GM18861 (cell line): ENCODE measurements around the gene TMEM151B.
"Not testable (repeated sequence)": the region's sequence is repeated elsewhere in the genome, so short reads cannot be mapped to it uniquely, and the experiment has no call there.

ENCODE experiments used
- ATAC-seq: cut with Tn5 transposase; IDR thresholded peaks from one replicate; pipeline ENCODE4 v1.9.1; 2021; ENCODE audit not compliant: unreplicated experiment

The TMEM151B gene

DNA sequence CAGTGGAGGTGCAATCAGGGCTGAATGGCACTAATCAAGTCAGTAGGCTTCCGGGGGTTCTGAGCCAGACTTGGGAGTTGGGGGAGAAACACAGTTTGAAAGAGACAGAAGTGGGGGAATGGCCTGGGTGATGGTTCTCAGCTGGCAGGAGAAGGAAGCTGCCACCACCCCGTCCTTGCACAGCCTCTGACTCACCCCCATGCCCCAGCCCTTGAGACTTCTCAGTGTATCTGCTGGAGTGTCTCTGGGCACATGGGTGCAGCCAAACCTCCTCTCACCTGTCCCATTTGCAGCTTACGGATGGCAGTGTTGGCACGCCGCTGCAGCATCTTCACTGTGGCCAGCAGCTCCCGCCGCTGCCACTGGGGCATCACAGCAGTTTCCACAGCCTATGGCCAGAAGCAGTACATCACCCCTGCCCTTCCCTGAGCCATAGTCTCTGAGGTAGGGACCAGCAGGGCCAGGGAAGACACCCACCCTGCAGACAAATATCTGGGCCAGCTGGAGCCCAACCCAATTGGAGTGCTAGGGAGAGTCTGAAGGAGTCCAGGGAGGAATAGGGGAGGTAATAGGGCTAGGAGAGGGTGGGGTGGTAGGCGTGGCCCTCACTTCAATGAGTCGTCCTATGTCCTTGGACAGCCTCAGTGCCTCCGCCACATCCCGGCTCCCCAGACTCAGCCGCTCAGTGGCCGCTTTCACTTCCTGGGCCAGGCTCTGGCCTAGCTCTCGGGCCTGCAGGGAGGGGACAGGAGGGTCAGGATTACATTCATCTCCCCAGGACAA, 31.7 kb downstream of the TMEM151B start:
- no peak for ATAC-seq

DNA sequence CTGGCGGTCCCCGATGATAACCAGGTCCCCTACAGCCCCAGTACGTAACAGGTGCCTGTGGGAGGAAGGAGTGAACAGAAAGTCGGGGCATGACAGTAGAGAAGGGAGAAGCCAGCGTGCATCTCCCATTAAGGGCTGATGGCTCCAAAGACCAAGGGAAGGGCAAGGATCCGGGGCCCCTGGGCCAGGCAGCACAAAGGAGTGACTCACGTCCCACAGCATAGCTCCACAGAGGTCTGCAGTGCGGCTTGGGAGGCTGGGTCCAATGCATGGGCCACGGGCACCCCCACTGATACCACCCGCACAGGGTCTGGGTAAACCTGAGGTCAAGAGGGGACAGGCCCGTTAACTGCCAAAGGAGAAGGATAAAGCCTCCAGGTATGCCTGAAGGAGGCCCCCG, 32.6 kb downstream of the TMEM151B start:
- no peak for ATAC-seq

DNA sequence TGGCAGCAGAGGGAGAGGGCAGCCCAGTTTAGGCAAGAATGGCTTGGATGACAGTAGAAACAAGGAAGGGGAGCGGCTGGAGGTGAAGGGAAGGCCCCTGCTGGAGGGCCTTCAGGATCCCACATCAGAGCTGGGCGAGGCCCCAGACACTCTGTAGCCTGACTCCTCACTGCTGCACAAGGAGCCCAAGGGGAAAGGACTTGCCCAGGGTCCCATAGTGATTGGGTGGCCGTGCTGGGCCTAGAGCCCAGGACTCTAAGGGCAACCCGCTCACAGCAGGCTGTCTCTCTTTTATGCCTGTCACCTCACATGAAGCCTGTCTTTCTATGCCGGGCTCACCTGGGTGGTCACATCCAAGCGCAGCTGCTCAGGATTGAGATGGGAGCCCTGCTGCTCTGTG, 33.6 kb downstream of the TMEM151B start:
- ATAC-seq, result no peak

DNA sequence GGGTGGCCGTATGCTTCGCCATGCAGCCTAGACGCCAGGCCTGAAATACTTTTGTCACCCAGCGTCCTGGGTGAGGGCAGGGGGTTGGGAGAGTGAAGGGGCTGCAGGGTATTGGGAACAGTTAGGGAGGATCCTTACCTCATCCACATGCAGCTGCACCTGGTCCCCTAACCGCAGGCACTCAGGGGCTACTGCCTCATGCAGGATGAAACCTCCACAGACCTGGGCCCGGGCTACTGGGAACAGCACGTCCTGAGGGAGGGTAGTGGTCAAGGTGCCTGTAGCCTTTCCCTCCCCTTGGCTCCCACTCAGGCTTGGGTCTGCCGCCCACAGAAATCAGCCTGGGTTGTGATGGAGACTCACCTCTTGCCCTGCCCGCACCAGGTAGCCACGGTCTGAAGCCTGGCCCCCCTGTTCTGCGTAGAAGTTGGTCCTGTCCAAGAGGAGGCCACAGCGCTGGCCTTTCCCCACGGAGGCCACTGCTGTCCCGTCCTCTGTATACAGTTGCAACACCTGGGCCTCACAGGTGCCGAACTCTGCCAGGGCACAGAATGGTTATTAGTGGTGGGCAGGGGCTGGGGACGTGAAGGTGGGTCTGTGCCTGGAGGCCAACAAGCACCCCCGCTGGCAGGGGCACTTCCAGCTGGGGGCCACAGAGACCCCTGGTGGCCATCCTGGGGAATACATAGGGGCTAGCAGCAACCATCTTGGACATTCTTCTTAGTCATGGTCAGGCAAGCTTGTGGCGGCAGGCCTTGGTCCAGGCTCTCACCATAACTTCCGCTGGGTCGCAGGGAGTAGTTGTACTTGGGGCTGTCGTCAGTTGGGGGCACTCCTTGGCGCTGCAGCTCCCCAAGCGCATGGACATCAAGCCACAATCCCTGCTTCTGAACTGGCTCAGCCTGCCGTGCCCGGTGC, 34.3 kb downstream of the TMEM151B start:
- no peak for ATAC-seq

DNA sequence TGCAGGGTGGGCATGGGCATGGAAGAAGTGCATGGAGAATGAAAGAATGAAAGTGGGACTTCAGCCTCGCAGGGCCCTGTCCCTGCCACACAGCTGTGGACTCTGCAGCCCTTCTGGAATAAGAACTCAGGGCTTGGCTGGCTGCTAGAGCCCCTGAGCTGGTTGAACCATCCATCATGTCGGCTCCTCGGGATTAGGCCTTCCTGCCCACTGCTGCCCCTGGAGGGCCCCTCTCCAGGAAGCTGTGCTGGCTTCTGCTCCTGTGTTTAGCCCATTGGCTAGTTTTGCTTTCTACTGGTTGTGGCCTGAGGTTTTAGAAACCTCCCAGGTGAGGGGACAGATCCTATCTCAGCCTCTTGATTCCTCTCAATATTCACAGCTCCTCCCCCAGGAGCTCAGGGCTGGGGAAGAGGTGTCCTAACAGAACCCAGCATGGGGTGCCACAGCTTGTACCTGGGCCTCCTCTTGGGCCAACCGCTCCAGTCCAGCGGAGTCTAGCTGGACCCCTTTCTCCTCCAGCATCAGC, 35.0 kb downstream of the TMEM151B start:
- ATAC-seq, result no peak

DNA sequence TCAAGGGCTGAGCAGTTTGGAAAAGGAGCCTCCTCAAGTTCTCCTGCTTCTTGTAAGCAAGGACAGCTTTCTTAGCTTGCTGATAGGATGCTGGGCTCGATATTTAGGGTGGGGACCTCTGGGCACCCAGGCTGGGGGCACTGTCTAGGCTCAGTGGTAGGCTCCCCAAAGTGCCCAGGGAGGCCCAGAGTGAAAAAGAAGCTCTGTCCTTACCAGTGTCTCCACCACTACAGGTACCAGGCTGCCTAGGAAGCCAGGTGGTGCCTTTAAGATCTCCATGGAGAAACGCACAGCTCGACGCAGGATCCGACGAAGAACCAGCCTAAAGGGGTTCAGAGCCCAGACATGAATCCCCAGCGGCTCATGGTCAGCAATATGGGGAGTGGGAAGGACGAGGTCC, 36.5 kb downstream of the TMEM151B start:
- ATAC-seq, result no peak

DNA sequence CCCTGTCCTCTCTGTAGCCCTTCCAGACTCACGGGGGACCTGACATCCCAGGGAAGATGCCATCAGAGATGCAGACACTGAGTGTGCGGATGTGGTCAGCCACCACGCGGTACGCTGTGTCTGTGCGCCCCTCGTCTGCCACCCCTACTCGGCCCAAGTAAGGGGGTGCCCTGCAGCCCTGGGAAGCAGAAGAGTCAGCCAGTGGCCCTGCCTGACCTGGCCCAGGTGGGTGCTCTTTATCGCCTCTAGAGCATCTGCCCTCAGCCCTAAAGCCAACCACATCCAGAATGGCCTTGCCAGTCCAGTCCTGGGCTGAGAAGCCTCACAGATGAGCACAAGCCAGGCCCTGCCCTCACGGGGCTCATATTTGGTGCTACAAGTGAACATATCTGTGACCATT, 37.0 kb downstream of the TMEM151B start:
- no peak for ATAC-seq

DNA sequence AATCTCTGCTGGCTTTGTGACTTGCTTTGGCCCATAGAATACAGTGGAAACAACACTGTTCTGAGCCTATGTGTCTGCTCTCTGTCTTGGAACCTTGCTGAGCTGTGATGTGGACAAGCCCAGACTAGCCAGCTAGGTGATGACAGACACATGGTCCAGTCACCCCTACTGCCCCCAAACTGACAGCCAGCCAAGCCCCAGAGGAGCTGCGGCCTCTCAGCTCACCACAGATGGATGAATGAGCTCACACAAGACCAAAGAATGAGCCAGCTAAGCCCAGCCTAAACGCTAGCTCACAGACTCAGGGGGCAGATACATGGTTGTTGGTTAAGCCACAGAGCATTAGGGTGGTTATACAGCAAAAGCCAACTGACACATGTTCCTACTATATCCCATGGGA, 38.8 kb downstream of the TMEM151B start:
- ATAC-seq, result no peak

DNA sequence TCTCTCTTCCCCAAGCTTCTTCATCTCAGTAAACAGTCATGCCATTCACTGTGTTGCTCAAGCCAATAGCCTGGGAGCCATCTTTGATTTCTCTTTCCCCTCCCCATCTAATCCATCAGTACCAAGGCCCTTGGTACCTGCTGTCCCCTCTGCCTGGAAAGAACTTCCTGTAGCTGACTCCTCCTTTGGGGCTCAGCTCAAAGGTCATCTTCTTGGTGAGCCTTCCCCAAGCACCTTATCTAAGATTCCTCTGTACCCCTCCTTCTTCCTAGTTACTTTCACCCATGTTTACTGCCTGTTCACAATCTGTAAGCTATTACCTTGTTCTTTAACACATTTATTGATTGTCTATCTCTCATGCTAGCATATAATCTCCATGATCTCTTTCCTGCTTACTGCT, 39.4 kb downstream of the TMEM151B start:
- ATAC-seq, result no peak

DNA sequence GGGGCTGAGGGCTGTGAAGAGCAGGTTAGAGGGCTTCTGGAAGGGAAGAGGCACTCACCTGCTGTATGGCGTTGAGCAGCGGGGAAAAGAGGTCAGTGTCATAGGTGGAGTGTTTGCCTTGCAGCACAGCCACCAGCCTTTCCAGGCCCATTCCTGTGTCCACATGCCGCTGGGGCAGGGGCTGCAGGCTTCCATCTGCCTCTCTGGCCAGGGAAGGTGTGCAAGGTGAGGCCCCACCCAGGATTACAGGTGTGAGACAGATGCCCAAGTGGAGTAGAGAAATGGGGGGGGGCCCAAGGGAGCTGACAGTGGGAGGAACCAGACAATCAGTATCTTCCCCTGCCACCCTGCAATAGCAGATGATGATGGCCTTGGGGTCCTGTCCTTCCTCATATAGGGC, 40.0 kb downstream of the TMEM151B start:
- no peak for ATAC-seq

DNA sequence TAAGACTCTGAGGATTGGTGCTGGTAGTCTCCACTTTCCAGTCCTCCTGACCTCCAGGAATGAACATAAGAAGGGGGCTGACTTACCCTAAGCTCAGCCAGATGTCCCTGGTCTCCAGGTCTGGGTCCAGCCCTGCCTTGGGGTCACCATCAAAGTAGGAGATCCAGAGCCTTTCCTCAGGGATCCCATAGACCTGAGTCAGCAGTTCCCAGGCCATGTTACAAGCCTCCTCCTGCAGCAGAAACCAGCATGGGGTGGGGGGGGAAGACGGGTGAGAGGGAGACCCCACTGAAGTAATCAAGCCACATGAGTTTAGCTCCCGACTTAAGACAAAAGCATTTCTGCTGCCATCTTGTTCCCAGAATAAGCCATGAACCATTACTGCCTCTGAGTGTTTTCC, 41.1 kb downstream of the TMEM151B start:
- ATAC-seq, result no peak

DNA sequence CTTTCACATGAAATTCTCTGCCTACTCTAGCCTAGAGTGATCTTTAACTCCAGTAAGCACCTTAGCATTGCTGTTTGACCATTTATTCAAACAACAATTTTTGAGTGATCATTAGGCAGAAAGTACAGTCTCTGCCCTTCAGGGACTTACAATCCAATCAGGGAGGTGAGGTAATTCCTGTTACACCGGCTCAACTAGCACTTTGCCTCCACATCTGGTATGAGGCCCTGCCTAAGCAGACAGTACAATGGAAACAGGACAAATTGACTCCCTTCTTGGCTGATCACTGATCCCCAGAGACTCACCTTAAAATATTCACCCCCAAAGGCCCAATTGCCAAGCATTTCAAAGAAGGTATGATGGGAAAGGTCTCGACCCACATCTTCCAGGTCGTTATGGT, 41.5 kb downstream of the TMEM151B start:
- ATAC-seq, result no peak

DNA sequence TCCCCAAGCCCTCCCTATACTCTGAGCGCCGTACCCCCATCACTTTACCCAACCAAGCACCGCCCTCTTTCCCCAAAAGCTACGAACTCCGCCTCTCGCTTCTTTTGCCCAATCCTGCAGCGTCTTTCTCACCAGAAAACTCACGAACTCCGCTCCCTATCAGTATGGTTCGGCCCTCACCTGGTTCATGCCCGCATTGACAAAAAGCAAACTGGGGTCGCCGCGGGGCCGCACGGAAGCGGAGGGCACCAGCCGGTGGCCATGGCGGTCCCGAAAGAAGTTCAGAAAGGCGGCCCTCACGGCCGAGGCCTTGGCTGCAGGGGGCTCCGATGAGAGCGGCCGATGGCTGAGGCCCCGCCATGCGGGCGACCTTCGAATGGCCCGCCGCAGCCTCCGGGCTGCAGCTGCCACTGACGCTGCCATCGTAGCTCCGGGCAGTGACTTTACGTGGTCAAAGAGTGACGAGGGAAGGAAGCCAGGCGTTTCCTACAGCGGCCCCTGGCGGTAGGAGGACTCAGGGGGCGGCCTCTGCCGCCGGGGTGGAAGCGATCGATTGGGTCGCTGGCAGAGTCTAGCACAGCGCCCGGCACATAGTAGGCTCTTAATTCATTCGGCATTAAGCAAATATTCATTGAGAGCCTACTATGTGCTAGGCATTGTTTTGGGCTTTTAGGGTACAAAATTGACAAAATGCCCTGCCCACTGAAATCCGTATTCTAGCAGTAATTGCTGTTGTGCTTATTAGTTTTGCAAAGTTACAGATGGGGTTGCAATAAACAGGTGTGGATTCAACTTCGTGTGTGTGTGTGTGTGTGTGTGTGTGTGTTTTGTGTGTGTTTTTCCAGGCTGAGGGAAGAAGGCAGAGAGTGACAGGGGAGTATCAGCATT, 42.9 kb downstream of the TMEM151B start, which contains the start of gene AARS2:
AARS2 (minus strand) TSS at position 447 of the 888 bp plus-strand sequence; CDS start at position 423, 24 bp downstream.
- ATAC-seq, result peak; percentile 85

DNA sequence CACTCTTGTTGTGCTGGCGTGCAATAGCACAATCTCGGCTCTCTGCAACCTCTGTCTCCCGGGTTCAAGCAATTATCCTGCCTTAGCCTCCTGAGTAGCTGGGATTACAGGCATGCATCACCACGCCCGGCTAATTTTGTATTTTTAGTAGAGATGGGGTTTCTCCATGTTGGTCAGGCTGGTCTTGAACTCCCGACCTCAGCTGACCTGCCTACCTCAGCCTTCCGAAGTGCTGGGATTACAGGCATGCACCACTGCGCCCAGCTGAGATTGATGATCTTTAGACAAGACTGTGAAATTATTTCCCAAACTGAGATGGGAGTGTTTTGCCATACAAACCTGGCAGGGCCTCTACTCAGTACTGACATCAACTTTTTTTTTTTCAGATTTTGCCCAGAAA, 44.4 kb downstream of the TMEM151B start:
- ATAC-seq, result not testable (repeated sequence)

DNA sequence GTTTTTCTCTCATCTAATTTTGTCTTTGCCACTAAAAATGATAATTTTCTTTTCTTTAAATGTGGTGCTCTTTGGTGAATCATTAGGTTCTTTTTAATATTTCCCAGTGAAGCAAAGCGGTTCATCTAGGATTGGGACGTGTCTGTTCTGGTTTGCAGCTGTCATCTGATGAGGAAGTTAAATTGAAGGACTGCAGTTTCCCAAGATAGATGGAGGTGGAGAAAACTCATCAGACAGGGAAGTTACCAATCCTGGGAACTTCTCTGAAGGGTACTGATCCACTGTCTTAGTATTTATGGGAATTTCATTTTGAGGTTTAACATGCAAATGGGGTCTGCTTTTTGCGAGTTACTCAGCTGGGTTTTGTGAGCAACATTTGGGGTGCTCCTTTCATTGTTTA, 45.3 kb downstream of the TMEM151B start:
- ATAC-seq, result no peak

DNA sequence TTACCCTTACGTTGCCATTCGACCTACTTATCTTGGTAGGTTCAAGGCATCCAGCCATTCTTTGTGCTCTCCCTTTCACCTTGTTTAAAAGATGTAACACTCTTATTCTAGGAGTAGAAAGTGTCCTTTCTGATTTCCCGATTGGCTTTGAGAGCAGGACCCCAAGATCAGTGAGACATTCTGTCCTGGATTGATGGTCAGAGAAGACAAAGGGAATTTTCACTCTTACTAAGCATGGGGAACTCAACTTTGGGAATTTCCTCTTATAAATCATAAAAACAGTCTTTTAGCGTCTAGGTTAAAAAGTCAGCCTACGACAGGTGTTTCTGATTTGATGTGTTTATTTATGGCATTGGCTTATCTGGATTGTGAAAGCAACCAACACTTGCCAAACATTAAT, 45.7 kb downstream of the TMEM151B start:
- ATAC-seq, result no peak

DNA sequence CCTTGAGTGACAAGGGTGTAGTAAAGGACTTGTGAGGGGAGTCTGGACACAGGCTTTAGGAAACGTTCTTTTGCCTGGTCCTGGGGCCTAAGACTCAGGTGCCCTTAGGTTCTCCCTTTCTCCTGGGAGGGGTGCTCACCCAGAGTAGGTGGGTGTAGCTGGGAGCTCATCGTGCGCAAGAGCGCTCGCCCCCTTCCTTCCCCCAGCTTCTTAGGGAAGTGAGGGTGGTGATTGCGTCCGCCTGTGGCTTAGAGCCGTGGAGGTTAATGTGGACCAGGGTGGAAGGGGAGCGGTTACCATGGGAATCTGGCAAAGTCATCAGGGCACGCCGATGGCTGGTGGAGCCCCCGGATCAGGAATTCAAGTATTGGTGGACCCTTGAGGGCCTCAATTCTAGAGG, 46.2 kb downstream of the TMEM151B start:
- no peak for ATAC-seq

DNA sequence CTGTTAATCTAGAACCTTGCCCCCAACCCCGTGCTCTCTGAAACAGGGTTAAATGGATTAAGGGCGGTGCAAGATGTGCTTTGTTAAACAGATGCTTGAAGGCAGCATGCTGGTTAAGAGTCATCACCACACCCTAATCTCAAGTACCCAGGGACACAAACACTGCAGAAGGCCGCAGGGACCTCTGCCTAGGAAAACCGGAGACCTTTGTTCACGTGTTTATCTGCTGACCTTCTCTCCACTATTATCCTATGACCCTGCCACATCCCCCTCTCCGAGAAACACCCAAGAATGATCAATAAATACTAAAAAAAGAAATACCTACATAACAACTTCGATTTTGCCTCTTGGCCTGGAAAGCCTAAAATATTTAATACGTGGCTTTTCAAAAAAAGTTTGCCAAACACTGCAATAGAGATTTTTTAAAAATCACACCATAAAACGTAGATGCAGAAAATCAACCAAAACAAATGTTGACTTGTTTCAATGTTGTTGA, 46.9 kb downstream of the TMEM151B start:
- not testable (repeated sequence) for ATAC-seq

DNA sequence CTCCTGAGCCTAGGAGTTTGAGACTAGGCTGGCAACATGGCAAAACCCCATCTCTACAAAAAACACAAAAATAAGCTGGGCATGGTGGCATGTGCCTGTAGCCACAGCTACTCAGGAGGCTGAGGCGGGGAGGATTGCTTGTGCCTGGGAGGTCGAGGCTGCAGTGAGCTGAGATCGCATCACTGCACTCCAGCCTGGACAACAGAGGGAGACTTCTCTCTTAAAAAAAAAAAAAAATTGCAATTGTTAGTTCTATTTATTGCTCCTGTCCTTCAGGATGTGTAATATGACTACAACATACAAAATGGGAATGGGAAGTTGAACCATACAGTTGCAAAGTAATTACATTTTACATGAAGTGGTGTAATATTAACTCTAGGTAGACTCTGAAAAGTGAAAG, 51.0 kb downstream of the TMEM151B start:
- ATAC-seq, result no peak

DNA sequence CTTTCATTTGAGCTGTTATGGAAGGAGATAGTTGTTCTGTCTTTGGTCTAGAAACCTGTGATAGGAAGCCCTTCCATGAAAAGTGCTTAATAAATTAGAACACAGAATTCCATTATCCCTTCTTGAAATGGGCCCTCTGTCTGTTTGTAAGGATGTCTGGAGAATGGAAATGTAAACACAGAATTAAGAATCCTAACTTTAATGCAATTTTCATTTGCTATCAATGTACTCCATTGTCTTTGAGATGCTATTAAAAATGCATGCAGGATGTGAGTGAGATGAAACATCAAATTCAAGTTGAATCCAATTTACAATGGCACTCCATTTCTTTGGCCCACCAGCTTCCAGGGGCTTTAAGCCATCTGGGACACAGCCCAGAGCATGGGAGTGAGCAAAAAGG, 56.8 kb downstream of the TMEM151B start:
- no peak for ATAC-seq

DNA sequence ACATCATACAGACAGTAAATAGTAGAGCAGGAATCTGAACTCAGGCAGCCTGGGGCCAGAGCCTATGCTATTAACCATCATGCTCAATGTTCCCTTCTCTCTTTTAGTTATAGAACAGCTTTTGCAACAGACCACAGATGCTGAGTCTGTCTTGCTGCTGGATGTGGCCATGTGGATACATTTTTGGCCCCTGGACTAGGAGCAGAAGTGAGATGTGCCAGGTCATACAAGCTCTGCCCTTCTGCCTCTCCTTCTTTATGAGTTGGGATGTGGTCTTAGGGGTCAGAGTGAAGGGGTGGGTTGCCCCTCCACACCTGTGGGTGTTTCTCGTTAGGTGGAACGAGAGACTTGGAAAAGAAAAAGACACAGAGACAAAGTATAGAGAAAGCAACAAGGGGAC, 57.5 kb downstream of the TMEM151B start:
- ATAC-seq, result no peak
